ENCODE measurements around the gene CYP1A1. TPM values are rescaled to one million over a fixed set of nuclear protein-coding genes. Genes with fewer than 3 reads are reported as not detected.
"Not testable (repeated sequence)": the region's sequence is repeated elsewhere in the genome, so short reads cannot be mapped to it uniquely, and the experiment has no call there.

Gene CYP1A1
- total RNA-seq, 1 donor, result 0.36 TPM

DNA sequence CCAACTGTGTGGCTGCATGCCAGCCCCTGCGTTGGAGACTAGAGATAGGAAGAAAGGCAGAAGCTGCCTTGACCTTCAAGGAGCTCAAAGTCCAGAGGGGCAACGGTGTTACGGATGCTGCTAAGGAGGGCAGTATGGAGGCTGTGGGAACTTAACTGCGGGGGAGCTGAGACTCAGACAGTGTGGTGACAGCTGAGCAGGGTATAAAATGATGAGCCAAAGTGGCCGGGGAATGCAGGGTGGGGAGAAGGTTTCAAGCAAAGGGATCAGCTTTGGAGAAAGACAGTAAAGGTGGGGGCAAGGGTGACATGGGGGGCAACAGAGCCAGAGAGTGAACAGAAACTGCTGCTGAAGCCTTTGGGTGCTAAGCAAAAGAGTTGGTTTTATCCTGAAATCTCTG, 17.1 kb upstream of the CYP1A1 start:
- TF ChIP-seq, protein P1, sequence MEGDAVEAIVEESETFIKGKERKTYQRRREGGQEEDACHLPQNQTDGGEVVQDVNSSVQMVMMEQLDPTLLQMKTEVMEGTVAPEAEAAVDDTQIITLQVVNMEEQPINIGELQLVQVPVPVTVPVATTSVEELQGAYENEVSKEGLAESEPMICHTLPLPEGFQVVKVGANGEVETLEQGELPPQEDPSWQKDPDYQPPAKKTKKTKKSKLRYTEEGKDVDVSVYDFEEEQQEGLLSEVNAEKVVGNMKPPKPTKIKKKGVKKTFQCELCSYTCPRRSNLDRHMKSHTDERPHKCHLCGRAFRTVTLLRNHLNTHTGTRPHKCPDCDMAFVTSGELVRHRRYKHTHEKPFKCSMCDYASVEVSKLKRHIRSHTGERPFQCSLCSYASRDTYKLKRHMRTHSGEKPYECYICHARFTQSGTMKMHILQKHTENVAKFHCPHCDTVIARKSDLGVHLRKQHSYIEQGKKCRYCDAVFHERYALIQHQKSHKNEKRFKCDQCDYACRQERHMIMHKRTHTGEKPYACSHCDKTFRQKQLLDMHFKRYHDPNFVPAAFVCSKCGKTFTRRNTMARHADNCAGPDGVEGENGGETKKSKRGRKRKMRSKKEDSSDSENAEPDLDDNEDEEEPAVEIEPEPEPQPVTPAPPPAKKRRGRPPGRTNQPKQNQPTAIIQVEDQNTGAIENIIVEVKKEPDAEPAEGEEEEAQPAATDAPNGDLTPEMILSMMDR (IDR thresholded peaks at IDR 0.05; ENCODE audit: extremely low read depth, low read depth, low read length), result no peak
- no peak overlapping the region for H3K4me3 ChIP-seq (ENCODE audit: insufficient read depth, low read length)
- H3K36me3 ChIP-seq (ENCODE audit: insufficient read depth, low read length), result no peaks in the 10 kb centered on the region
- no peak overlapping the region for H2AFZ ChIP-seq (ENCODE audit: low read length)
- H3K4me1 ChIP-seq (ENCODE audit: insufficient read depth, low read length), result no peaks in the 10 kb centered on the region
- no peaks in the 10 kb centered on the region for H4K20me1 ChIP-seq (ENCODE audit: insufficient read depth, low read length)
- H3K79me2 ChIP-seq (ENCODE audit: insufficient read depth, low read length), result no peaks in the 10 kb centered on the region
- H3K27ac ChIP-seq (ENCODE audit: low read depth, low read length), result no peak overlapping the region
- H3K9me3 ChIP-seq (ENCODE audit: low read depth, low read length), result peaks cover 2% of the 10 kb centered on the region
- H3K27me3 ChIP-seq (ENCODE audit: insufficient read depth, low read length), result peaks cover 6% of the 10 kb centered on the region
- no peak overlapping the region for H3K4me2 ChIP-seq (ENCODE audit: insufficient read depth, low read length)
- no peak for DNase-seq (ENCODE audit: insufficient read length, low spot score, missing footprints)

DNA sequence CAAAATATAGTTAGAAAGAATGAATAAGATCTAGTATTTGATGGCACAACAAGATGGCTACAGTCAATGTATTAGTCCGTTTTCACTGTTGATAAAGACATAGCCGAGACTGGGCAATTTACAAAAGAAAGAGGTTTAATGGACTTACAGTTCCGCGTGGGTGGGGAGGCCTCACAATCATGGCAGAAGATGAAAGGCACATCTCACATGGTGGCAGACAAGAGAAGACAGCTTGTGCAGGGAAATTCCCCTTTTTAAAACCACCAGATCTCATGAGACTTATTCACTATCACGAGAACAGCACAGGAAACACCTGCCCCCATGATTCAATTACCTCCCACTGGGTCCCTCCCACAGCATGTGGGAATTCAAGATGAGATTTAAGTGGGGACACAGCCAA, 12.9 kb upstream of the CYP1A1 start:
- DNase-seq (ENCODE audit: insufficient read length, low spot score, missing footprints); H3K4me1 ChIP-seq (ENCODE audit: insufficient read depth, low read length); H2AFZ ChIP-seq (ENCODE audit: low read length); H3K79me2 ChIP-seq (ENCODE audit: insufficient read depth, low read length); H3K9me3 ChIP-seq (ENCODE audit: low read depth, low read length); H3K36me3 ChIP-seq (ENCODE audit: insufficient read depth, low read length); H4K20me1 ChIP-seq (ENCODE audit: insufficient read depth, low read length); H3K4me3 ChIP-seq (ENCODE audit: insufficient read depth, low read length); H3K4me2 ChIP-seq (ENCODE audit: insufficient read depth, low read length); H3K27ac ChIP-seq (ENCODE audit: low read depth, low read length): not testable (repeated sequence)
- peaks cover 31% of the 10 kb centered on the region for H3K27me3 ChIP-seq (ENCODE audit: insufficient read depth, low read length)

DNA sequence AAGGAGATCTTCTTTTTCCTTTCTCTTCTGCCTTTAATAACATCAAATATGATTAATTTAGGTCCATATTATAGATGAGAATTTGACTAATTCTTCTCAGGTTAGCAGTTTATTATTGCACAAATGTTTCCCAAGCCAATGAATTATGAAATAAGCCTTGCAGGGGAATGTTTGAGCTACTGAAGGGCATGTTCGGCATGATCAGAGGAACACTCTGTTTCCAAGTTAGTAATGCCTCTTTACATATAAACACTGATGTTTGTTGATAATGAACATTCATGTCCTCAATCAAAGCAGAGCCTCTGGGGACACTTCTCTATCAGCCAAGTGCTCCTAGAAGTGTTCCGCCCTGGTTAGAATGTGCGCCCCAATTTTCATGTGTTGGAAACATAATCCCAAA, 10.0 kb upstream of the CYP1A1 start:
- Histone ChIP-seq H4K20me1 (ENCODE audit: insufficient read depth, low read length) (no peaks in the 10 kb centered on the region), H3K79me2 (ENCODE audit: insufficient read depth, low read length) (no peaks in the 10 kb centered on the region), H2AFZ (ENCODE audit: low read length) (no peak overlapping the region), H3K4me2 (ENCODE audit: insufficient read depth, low read length) (no peak overlapping the region), H3K4me1 (ENCODE audit: insufficient read depth, low read length) (no peaks in the 10 kb centered on the region), H3K27ac (ENCODE audit: low read depth, low read length) (no peak overlapping the region), H3K9me3 (ENCODE audit: low read depth, low read length) (no peaks in the 10 kb centered on the region), H3K4me3 (ENCODE audit: insufficient read depth, low read length) (no peak overlapping the region), H3K36me3 (ENCODE audit: insufficient read depth, low read length) (no peaks in the 10 kb centered on the region), H3K27me3 (ENCODE audit: insufficient read depth, low read length) (peaks cover 58% of the 10 kb centered on the region)
- DNase-seq (ENCODE audit: insufficient read length, low spot score, missing footprints), result no peak
- TF ChIP-seq, protein P1 (IDR thresholded peaks at IDR 0.05; ENCODE audit: extremely low read depth, low read depth, low read length), result no peak

DNA sequence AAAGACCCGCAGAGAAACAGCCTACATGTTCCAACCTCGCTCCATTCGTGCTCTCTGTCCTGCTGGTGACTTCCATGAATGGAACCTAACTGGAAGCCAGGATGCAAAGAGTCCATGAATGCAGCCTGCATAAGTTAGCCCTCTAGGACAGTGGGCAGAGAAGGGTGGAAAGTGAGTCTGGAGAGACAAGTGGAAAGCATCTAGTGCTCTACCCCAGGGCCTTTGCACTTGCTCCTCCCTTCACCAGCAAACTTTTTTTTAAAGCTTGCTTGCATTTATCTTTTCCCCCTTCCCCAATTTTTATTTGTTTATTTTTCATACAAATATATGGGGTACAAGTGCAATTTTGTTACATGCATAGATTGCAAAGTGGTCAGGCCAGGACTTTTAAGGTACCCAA, 7.9 kb upstream of the CYP1A1 start:
- Histone ChIP-seq H4K20me1 (ENCODE audit: insufficient read depth, low read length) (no peaks in the 10 kb centered on the region), H3K4me2 (ENCODE audit: insufficient read depth, low read length) (no peak overlapping the region), H3K4me1 (ENCODE audit: insufficient read depth, low read length) (no peaks in the 10 kb centered on the region), H3K4me3 (ENCODE audit: insufficient read depth, low read length) (no peak overlapping the region), H3K9me3 (ENCODE audit: low read depth, low read length) (no peaks in the 10 kb centered on the region), H3K27me3 (ENCODE audit: insufficient read depth, low read length) (peaks cover 59% of the 10 kb centered on the region), H3K27ac (ENCODE audit: low read depth, low read length) (no peak overlapping the region), H3K79me2 (ENCODE audit: insufficient read depth, low read length) (no peaks in the 10 kb centered on the region), H3K36me3 (ENCODE audit: insufficient read depth, low read length) (no peaks in the 10 kb centered on the region), H2AFZ (ENCODE audit: low read length) (no peak overlapping the region)
- TF ChIP-seq, protein P1 (IDR thresholded peaks at IDR 0.05; ENCODE audit: extremely low read depth, low read depth, low read length), result no peak
- DNase-seq (ENCODE audit: insufficient read length, low spot score, missing footprints), result no peak
